Gastrocnemius medialis (tissue), 4 donors: ENCODE data around the gene OPA3.

ENCODE experiments used
- CTCF ChIP-seq, 5 experiments: fragments of 450-650 bp in 3 of 5; fragments of 200-600 bp in 2 of 5; sonication (generic) in 2 of 5; IDR thresholded peaks in 4 of 5; conservative IDR thresholded peaks in 1 of 5; 1 replicate in 4 of 5; 2 replicates in 1 of 5; pipeline ENCODE4 v1.5.1; 2016 to 2019; ENCODE audit warnings: antibody characterized with exemption in 5 of 5, mild to moderate bottlenecking in 3 of 5, moderate library complexity in 3 of 5
- POLR2A ChIP-seq, 2 donors: fragments of 450-650 bp; IDR thresholded peaks; one replicate each; pipeline ENCODE4 v1.6.1; 2017; ENCODE audit warnings: antibody characterized with exemption in 2 of 2, mild to moderate bottlenecking in 2 of 2, moderate library complexity in 2 of 2

- no peak for TF ChIP-seq CTCF (IDR thresholded peaks at IDR 0.05 in 4 of 5, conservative IDR thresholded peaks at IDR 0.05 in 1 of 5)
- no peak for TF ChIP-seq POLR2A (IDR thresholded peaks at IDR 0.05)
These were observed 74.9 kb downstream of the OPA3 start for GRCh38 chr19:45509692-45510015.
